GM21786 (cell line): ENCODE data around the gene CDH24.
"Not testable (repeated sequence)": the region's sequence is repeated elsewhere in the genome, so short reads cannot be mapped to it uniquely, and the experiment has no call there.

Source experiments
- ATAC-seq: cut with Tn5 transposase; IDR thresholded peaks from one replicate; pipeline ENCODE4 v1.9.1; 2021; ENCODE audit not compliant: unreplicated experiment

The CDH24 gene

DNA sequence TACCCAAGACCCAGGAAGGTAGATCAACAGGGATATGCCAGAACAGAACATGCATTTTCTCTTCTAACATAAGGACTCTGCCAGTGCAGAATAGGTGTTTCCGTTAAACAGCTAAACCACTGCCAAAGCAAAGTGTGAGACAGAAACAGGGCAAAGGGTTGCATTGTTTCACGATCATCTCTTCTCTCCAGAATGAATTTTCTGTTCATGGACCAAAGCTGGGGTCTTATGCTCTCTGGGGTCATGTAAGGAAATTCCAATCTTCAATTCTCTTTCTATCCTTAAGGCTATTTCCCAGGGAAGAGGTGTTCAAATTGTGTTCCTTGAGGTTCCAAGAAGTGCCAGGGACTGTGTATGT, 33.5 kb downstream of the CDH24 start:
- ATAC-seq, result no peak

DNA sequence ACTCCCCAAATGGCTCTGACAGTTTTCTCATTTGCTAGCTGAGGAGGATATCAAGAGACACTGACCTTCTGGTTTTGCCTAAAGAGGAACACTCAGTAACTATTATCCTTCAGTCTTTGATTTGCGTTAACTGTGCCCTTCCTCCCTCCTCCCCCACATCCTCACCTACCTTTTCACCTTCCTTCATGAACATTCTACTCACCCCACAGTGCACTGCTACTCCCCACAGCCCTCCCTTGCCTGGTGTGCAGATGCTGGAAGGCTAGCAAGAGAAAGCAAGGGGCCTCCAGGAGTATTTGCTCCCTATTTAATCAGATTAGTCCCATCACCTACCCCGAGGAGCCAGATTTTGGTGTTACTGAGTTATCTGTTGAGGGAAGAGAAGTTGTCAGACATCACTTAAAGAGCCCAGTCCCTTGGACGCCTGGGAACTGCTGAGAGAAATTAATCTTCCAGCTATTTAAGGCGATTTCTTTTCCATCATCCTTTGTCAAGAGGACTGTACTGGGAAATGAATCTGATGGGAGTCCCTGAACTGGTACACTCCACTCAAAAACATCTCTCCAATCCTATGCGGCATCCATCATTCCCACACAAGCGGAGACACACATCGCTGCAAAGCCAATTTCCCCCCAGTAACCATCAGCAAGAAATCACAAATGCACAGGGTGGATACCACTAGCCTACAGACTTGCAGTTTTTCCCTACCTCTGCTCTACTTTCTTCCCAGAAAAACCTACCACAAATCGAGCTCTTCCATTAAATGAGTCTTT, 34.1 kb downstream of the CDH24 start:
- ATAC-seq, result no peak

DNA sequence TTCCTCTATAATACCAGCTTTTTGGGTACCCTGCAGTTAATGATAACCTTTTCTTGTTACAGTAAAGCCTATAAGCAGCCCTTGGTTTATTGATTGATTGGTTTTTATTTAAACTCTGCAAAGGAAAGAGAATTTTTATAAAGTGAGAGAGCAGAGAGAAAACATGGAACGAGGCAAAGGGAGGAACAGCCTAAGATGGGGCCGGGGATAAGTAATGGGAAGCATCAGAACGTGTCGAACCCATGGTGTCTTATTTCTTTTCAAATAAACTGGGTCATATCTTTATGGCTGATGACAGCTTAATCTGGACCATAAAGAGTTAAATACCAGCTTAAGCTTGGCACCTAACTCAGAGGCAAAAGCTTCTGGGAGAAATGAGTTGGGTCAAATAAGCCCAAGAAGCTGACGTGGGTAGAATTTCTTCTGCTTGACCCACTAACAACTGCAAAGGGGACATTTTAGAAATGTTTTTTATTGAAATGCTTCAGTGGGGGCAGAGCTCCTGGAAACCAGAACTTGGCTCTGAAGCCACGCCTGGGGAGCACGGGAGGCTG, 35.4 kb downstream of the CDH24 start:
- no peak for ATAC-seq

DNA sequence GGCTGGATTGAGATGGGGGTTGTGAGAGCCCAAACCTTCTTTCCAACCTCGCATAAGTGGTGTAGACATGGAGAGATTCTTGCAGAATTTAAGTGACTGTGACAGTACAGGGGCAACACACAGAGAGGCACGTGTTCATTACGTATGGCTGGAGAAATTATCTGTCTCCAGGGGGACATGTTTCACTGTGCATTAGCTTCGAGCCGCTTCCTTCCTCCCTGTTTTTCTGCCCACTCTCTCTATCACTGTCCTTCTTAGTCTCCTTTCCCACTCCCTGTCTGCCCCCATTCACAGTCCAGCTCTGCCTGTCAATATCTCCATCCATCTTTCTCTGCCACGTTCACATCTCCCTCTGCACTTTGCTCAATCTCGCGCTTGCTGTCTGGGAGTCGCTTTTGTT, 35.9 kb downstream of the CDH24 start:
- ATAC-seq, result no peak

DNA sequence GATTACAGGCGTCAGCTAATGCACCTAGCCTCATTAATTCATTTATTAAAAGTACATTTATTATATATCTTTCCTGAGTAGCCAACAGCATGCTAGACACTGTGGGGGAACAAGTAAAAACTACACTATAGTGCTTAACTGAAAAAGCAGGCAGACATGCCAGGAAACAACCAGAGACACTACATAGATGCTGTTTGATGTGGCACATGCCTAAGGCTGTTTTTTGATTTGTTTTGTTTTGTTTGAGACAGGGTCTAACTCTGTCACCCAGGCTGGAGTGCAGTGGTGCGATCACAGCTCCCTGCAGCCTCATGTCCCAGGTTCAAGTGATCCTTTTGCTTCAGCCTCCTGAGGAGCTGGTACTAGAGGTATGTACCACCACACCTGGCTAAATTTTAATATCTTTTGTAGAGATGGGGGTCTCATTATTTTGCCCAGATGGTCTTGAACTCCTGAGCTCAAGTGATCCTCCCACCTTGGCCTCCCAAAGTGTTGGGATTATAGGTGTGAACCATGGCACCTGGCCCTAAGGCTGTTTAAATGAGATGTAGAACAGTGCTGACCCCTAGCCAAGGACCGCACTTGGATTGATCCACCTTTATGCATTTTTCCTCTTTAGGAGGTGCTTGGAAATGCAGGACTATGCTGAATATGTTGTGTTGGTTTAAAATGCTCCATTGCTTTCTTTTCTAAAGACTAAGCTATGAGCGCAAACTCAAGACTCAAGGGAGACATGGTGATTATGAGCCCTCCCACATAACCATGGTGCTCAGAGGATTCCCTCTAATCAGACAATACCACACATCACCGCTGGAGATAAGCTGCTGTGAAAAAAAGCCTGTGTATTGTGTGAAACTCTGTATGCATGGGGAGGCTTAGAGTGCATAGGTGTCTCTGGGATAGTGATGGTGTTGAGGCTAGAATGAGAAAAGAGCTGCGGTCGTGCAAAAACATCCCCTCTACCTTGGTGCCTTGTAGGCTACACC, 36.9 kb downstream of the CDH24 start:
- no peak for ATAC-seq

DNA sequence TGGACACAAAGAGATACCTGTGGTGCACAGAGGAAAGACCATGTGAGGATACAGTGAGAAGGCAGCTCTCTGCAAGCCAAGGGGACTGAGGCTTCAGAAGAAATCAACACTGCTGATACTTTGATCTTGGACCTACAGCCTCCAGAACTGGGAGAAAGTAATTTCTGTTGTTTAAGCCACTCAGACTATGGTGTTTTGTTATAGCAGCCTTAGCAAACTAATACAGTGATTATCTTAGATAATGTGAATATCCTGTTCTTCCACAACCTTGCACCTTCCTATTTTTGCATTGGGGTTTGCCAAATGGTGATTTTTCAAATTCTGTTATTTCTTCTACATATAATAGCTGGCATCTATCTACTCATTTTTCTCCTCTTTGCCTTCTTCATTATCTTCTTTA, 39.2 kb downstream of the CDH24 start:
- no peak for ATAC-seq

DNA sequence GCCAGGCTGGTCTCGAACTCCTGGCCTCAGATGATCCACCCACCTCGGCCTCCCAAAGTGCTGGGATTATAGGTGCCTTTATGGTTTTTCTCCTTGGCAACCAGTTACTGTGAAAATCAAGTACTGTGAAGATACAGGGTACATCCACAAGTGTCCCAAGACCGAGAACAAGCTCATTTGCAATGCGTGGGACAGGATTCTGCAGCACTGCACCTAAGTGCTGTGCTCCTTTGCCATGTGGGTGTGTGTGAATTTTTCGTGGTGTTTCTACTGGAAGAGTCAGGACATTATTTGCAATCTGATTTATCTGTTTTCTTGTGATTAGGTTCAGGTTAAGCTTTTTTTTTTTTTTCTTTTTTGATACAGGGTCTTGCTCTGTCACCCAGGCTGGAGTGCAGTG, 40.2 kb downstream of the CDH24 start:
- no peak for ATAC-seq

DNA sequence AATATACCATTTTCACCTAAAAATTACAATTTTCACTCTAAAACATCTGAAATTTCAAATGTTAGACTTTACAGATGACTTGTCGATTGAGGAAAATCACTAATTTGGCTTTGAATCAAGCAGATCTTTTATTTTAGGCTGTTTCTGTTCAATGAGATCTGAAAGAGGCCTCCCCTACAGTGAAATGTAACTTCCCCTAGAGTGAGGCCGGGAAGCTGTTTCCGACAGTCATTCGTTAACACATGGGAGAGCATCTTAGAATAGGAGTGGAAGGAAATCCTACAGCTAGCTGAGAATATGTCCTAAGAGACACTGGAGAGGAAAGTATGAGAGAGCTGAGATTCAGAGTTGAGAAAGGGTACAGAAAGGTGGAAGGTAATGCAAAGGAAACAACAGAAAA, 41.7 kb downstream of the CDH24 start:
- ATAC-seq, result no peak

DNA sequence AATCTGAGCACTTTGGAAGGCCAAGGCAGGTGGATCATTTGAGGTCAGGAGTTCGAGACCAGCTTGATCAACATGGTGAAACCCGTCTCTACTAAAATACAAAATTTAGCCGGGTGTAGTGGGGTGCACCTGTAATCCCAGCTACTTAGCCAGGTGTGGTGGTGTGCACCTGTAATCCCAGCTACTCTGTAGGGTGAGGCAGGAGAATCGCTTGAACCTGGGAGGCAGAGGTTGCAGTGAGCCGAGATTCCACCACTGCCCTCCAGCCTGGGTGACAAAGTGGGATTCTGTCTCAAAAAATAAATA, 43.6 kb downstream of the CDH24 start:
- not testable (repeated sequence) for ATAC-seq

DNA sequence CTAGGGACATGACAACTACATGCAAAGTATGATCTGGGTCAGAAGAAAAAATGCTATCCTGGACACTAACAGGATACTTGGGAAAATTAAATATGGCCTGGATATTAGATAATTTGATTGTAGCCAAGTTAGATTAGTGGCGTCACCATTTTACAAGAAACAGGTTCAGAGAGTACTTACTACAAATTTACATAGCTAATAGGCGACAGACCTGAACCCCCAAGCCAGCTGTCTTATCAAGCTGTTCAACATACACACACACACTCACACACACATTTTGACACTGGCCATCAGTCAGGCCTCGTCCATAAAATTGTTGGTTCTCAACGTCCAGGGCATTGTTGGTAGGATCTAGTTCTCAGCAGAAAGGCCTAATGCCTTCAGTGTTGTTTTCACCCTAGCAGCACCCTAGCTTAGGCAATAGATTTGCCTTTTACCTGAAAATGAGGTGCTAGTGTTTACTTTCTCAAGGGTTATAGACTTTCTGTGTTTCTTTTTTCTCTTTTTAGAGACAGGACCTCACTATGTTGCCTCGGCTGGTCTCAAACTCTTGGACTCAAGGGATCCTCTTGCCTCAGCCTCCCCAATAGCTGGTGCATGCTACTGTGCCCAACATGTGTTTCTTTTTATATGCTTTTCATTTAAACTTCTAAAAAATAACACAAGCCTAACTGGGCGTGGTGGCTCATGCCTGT, 44.1 kb downstream of the CDH24 start:
- no peak for ATAC-seq

DNA sequence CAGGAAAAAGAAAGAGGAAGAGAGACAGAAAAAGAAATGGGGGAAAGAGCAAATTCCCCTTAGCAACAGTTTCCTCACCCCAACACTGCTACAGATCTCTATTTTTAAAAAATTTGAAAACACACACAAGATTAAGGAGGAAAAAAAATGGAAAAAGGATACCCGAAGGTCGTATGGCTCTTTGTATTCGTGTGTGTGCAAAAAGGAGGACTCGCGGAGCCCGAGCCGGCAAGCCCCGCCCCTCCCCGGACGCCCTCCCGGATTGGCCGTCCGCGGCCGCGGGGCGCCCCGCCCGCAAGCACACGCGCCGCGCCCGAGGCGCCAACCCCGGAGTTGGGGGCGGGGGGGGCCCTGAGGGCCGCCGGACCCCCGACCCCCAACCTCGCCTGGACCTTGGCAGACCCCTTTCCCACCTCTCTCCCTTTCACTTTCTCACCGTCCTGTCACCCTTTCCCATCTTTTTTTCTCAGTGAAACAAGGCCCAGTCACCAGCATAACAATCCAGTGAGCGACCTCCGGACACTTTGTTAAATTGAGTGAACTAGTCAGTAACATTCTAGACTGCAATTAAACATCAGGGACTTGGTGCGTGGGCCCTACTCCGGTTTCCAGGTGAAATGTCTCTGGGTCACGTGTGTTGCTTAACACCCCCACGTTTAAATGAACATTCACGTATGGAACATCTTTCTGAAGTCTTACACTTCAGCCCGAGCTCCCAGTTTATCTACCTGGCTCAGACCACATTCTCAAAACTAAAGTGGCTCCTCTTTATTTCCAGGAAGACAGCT, 47.2 kb downstream of the CDH24 start, which contains the start of gene C14orf93:
Gene C14orf93, minus strand, starts transcription at position 205 of the 788 bp plus-strand sequence. CDS start 11,120 bp downstream, outside the sequence.
- ATAC-seq, result no peak

DNA sequence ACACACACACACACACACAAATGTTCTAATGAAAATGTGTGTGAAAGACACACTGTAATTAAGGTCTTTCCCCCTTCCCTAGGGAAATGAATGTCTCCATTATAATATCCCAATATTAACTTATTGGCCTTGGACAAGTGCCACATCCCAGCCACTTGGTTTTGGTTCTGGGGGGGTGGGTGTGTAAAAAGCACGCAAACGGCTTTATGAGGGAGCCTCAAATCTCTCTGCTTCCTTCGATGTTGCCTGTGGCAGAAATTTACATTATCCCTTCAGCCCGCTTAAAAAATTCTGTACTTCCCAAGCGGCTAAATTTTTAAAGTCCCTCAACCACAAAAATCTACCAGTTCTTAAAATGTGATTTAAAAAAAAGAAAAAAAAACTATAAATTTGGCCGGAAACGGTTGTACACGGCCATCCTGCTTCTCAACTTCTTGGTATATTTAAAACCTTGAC, 47.8 kb downstream of the CDH24 start:
- no peak for ATAC-seq

DNA sequence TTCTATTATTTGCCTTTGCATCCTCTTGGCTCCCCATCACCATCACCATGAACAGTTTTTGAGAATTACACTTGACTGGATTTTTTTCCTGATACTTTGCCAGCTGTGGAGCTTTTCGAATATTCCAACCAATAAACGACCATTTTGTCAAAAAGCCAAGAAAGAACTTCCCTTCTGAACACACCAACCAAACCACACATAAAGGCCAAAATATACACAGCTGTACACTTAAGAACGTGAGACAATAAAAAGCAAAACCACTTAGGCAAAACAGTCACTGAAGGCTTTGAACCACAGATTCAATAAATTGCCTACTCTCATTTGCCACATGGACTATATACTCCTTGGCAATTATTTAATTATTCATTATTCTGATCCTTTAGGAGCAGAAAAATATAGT, 48.5 kb downstream of the CDH24 start:
- no peak for ATAC-seq

DNA sequence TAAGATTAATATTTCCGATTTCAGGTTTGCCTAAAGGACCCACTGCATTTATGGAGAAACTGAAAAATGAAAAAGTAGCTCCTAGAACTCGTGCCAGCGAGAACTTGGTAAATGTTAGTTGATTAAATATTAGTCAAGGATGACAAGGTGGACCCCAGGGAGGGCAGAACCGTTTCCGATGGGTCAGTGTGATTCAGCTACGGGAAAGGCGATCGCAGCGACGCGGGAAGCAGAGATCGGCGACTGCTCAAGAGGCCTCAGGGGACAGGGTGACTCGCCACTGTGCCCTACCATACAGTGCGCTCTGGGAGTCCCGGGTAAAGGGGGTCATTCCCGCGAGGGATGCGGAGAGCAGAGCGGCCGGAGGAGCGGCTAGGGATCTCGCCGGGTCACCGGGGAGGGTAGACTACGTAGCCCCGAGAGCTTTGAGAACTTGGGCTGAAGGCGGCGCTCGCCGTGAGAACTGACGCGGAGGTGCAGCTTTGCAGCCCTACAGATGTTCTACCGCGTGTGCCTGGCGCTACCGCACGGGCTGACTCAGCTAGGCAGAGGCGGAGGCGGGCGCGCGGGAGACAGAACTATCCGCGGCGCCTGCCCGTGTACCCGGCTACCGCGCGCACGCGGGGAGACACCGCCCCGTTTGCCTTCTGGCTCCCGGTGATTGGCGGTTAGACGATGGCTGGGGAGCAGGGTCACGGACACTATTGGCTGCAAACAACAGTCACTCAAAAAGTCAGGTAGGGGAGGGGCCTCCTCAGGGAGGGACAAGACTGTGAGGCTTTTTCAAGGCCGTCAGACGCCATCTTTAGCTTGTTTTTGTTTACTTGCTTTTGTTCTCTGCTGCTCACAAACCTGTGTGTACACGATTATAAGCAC, 50.5 kb downstream of the CDH24 start:
- peak; percentile 92 for ATAC-seq

DNA sequence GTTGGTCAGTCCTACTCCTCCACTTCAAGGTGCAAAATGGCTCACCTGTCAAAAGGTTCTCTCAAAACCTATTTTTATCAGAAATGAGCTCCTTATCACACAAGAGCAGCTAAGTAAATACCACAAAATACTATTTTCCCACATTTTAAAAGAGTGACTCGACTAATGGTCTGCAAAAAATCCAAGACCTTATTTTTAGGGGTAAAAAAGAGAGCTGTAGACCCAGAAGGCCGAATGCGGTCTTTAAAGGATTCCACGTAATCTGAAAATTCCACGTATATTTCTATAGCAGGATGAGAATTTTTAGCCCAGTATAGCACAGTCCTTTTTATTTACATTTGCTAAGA, 51.2 kb downstream of the CDH24 start:
- ATAC-seq, result no peak

DNA sequence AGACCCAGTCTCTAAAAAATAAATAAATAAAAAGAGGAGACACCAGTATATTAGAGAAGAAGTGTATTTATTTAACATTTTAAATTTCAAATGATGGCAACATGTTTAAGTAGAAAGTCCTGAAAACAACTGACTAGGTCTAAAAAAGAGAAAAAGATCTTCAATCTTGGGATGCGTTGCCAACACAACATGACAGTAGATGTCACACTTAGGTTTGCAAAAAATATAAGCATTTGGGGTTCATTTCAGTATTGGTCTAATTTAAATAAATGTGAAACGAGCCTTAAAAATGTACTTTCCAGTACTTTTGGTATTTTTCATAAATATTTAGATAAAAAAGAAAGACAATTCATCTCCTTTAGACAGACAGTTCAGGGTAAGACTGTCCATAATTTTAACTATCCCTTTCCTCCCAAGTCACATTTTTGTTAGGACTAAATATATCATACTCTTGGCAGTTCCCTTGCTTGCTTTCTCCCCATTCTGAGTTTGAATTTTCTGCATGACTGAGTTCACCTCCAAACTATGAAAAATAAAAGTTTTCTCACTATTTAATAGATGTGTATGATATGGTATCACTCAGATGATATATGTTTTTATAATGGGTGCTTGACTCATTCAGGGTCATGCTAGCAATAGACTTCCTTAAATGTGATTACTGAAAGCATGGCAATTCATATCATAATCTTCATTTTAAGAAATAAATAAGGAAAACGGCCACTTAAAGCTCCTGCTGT, 51.7 kb downstream of the CDH24 start:
- ATAC-seq, result no peak

DNA sequence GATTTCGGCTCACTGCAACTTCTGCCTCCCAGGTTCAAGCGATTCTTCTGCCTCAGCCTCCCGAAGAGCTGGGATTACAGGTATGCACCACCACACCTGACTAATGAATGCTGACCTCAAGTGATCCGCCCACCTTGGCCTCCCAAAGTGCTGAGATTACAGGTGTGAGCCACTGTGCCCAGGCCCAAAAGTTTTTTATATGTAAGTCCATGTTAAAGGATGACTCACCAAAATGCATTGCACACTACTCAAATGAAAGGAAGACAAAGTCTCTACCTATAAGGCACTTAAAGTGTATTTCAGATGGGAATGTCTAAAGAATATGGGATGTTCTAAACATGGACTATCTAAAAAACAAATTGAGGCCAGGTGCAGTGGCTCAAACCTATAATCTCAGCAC, 53.0 kb downstream of the CDH24 start:
- not testable (repeated sequence) for ATAC-seq

DNA sequence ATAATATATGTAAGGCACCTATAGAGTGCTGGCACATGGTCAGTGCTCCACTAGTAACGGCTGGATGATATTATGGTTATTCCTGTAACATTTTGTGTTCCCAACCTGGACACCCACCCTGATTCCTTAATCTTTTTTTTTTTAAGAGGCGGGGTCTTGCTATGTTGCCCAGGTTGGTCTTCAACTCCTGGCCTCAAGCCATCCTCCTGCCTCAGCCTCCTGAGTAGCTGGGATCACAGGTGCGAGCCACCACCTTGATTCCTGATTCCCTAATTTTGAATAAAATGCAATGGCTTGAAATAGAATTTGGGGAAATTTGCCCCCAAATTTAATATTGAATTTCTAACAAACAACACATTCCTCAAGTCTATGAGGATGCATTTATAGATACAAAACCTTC, 54.7 kb downstream of the CDH24 start:
- no peak for ATAC-seq

DNA sequence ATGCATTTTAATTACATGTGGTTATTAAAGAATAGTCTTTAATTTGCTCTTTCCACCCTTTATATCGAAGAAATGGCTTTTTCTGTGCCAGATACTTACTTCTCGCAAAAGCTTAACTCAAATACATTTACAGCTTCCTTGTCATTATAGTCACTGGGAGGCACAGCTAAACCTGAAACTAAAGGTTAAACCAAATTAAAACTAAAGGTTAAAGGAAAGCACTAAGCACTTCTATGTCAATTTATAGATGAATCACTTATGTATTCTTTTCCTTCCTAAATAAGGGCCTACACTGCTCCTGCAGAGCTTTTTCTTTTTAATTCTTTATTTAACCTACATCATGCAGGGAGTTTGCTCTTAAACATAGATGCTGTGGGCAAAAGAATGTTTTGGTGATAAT, 56.5 kb downstream of the CDH24 start:
- ATAC-seq, result no peak
